NCI-H460 (cell line): Measurements from ENCODE around the gene CPNE1. TPM values are rescaled to one million over a fixed set of nuclear protein-coding genes. Genes with fewer than 3 reads are reported as not detected.

ENCODE experiments used
- DNase-seq: peaks from one replicate; pipeline ENCODE4 v3.0.0-alpha.2; 2016; ENCODE audit warnings: low read depth; ENCODE audit errors: extremely low read depth
- total RNA-seq: library from RNA; depleted of rRNA; stranded (reverse); fragments of >200 nt; shearing (Covaris generic); gene quantifications from 2 replicates; pipeline ENCODE4 v1.2.3, GENCODE V29; 2014

CPNE1 gene
- total RNA-seq, 1 experiment from 2014 or later: 109 TPM

DNA sequence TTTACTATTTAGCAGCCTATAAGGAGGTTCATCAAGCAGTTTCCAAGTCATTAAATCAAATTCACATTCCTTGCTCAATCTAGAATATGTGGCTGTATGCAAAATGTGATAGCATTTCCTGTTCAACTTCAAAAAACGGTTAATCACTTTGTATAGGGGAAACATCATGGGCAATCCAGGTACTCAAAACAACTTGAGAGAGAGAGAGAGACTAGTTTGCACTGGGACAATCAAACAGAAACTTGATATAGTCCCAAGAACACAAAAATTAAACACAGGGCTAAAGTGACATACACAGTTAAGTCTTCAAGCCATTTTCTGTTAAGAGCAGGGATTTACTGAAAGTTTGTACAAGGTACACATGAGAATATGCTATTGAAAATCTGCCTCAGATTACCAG is 7.4 kb downstream of the CPNE1 start:
- no peak for DNase-seq

DNA sequence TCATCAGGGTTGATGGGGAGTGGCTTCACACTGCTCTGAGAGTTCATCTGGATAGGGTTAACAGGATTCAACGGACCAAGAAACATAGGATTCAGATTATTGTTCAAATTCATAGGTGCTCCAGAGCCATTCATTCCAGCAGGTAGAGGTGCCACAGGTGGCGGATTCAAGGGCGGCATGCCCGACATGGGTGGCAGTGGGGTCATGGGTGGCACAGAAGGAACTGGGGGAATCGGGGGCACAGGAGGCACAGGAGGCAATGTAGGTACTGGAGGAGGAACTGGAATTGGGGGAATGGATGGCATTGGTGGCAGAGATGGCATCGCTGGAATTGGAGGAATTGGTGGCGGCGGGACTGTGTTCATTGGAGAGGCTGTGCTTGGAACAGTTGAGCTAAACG is 10.3 kb downstream of the CPNE1 start:
- no peak for DNase-seq

DNA sequence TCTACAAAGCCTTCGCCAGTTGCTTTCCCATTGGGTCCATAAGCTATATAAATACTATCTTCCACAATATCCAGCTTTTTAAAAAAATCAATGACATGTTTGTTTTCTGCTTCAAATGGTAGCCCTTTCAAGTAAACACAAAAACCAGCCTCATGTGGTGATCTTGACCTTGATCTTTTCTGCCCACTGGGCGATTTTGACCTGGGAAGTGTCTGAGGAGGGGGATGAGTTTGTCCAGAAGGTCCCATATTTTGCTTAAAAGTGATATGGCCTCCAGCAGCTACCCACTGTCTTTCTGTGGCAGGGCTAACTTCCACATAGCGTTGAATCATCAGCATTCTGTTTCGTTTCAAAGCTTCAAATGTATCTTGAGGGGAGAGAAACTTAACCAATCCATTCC is 10.8 kb downstream of the CPNE1 start:
- no peak for DNase-seq

DNA sequence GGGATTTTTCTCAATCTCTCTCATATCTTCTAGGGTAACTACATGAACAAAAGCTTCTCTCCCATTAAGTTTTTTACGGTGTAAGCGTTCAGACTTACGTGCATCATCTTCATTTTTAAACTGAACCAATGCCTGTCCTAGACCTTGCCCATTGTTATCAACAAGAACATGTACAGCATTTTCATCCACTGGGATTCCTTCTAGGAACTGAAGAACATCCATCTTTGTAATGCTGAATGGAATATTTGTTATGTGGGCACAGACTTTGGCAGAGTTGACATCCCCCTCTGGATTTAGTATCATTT is 11.3 kb downstream of the CPNE1 start:
- DNase-seq: no peak

DNA sequence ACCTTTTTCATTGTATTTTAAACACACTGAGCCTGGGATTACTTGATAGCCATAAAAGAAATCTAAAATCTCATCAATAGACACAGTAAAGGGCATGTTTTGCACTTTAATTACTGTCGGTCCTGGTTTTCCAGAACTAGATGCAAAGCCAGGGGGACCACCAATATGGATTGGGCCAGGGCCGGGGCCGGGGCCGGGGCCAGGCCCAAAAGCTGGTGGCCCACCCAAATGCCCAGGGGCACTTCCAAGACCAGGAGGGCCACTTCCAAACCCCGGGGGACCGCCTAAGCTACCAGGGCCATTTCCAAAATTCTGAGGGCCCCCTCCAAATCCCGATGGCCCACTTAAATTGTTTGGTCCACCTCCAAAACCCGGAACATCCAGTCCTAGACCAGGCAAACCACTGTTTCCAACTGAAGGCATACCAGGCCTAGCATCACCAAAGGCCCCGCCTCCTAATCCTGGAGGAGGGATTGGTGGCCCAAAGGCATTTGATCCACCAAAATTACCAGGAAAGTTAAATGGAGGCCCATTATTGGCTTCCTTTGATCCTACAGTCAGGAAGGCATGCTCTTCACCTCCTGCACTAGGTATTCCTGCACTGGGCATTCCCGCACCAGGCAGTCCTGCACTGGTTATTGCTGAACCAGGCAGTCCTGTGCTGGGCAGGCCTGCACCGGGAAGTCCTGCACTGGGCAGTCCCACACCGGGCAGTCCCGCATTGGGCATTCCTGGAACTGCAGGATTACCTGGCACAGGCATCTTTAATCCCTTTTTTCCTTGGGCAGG is 11.9 kb downstream of the CPNE1 start:
- no peak for DNase-seq

DNA sequence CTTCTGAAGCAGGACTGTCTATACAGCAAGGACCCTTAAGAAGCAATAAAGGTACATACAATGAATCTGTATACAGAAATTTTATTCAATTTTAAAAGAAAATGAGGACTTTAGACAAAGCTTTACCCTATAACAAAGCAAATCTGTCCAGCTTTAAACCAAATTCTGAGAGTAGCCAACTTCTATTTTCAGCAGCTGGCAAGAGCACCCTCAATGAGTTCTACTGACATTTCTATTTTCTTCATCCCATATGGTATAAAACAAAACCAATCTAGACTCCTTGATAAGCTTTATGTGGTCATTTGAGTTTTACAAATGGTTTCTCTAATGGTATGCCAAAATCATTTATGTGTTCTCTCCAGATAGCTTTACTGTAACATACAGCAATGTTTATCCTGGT is 12.7 kb downstream of the CPNE1 start:
- no peak for DNase-seq

DNA sequence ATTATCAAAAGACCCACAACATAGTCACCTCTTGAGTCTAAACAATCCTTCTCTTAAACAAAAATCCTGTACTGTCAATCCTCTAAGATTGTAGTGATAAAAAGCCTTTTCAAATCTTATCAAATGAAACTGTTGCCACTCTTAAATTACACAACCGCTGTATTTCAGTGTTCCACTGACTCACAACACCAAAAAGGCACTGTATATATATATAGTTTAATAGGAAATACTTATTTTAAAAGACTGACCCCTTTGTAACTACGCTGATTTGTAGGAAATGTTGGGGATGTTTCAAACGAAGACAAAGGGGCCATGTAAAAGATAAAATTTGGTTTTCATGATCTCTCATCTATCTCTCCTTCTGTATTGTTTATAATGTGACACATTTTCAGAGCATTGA is 14.1 kb downstream of the CPNE1 start:
- no peak for DNase-seq

DNA sequence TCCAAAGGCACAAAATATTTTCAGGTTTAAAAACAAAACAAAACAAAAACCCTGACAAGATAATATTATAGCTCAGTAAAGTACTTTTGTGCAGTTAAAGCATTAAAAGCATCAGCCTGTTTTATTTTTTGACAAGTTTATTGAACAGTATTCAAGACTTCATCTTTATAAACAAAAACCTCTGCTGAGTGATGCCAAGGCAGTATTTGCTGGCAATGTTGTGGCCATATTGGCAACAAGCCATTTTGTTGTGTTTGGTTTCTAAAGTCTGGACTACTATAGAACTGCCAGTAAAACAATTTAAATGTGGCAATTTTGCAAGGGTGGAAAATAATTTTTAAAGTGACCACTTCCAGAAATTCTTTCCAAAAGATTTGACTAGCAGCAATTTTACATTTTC is 15.9 kb downstream of the CPNE1 start:
- DNase-seq: no peak

DNA sequence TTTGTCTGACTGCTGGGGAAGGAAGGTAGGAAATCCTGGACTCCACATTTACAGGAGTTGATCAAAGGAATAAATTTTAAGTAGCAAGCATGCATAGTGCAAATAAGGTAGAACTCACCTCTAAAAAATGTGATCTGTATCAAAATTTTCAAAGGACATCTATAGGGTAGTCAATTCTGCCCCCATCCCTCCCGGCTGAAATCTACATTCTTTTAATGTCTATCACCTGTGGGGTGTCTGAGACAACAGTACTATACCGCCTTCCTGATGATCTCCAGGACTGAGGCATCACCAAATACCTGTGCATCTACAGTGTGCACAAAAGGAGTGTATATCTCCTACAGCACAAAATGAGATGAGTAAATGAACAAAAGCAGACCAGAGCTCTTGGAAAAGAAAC is 19.9 kb downstream of the CPNE1 start:
- no peak for DNase-seq

DNA sequence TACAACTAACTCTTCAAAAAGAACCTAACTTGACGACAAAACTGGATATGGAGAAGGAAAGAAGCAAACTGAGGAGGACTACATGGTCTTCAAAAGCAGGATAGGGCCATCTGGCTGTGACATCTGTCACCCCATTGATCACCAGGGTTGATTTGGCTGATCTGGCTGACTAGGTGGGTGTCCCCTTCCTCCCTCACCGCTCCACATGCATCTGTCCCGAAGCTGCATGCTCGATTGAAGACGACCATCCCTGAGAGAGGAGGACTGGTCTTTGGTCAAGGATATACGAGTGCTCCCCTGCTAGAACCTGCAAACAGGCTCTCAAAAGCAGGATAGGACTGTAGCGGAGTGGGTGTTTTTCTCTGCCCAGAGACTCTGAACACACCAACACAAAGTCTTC is 21.7 kb downstream of the CPNE1 start:
- DNase-seq: no peak

DNA sequence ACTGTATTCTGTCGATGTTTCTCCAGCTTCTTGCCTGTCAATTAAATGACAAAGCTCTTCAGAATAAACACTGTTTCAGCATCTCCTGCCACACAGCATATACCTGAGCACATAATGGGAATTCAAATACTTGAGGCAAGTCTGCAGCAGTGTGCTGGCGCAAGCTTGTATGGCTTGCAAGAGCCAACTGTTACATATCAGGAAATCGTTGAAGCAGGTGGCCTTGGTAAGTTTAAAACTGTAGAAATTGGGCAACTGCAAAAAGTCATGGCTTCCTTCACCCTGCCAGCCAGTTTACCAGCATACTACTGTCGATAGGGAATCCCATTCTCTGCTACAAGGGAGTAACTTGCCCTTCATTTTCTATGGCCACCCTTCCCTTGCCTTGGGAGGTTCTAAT is 23.0 kb downstream of the CPNE1 start:
- no peak for DNase-seq

DNA sequence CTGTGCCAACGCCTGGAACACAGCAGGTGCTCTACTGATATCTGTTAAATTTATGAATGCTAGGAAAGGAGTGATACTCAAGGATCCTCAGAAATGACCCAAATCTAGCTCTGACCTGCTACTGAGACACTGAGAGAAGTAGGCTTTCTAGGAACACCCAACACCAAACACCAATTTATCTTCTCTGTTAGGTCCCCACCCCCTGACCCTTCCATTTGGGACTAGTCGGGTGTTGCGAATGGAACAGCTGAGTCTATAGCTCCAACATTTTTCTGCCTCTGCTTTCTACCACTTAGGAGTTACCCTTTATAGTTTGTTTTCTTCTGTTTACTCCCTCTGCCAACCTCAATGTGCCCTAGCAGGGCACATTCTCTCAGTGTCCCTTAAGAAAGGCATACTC is 24.0 kb downstream of the CPNE1 start:
- DNase-seq: no peak

DNA sequence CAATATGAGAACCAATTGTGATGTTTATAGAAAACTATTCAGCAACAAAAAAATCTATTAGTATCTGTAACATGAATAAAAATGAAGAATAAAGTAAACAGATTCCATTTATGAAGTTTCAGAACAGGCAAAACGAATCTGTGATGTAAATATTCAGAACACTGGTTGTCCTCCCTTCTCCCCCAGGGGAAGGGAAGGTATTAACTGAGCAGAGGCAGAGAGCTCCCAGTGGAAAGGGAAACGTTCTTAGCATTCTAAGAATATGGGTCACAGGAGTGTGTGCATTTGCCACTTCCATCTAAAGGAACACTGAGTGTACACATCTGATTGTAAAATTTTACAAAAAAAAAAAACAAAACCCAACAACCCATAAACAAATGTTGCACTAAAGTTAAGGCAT is 25.9 kb downstream of the CPNE1 start:
- no peak for DNase-seq

DNA sequence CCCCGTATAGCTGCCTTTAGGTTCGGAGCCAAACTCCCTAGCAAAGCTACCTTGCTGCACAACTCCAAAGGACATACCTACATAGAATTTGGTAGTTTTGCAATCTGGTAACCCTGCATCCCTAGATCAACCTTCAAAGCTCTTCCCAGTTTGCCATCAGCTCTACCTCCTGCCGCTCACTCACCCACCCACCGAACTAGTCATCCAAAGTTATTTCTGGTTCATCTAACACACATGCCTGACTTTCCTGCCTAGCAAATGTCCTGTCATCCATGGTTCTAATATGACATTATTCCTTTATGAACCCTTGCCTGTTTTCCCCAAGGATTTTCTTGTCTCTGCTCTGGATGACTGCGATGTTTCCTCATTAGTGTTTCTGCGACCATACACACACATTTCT is 27.4 kb downstream of the CPNE1 start:
- DNase-seq: no peak

DNA sequence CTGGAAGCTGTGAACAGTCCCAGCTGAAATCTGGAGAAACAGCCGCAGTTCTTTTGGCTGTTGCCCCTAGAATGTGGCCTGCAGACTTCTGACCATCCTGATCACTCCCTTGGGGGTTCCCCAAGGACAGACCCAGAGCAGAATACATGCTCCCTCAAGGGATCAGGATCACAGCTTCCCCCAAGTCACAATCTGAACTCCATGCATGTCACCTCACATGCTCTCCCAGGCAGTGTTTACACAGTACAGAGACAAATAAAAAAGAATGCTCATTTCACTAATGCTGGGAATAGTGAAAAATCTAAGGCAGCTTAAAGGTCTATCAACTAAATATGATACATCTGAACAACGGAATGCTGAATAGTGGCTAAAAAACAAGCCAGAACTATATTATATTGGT is 28.6 kb downstream of the CPNE1 start:
- no peak for DNase-seq

DNA sequence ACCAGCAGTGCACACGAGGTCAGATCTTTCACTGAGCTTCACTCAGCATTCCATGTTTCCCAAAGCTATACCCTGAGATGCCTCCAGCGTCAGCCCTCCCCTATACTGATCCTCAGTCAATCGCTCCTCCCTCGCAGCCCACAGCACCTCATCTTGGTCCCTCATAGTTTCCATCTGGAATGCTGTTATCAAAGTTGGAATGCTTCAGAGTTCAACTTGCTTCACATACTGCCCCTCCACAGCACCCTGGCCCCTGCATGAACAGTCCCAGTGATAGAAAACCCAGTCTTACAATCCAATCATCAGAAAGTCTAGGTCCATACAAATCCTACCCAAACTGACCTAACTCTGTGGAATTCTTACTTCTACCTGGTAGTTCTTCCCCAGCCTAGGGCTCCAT is 29.0 kb downstream of the CPNE1 start:
- no peak for DNase-seq

DNA sequence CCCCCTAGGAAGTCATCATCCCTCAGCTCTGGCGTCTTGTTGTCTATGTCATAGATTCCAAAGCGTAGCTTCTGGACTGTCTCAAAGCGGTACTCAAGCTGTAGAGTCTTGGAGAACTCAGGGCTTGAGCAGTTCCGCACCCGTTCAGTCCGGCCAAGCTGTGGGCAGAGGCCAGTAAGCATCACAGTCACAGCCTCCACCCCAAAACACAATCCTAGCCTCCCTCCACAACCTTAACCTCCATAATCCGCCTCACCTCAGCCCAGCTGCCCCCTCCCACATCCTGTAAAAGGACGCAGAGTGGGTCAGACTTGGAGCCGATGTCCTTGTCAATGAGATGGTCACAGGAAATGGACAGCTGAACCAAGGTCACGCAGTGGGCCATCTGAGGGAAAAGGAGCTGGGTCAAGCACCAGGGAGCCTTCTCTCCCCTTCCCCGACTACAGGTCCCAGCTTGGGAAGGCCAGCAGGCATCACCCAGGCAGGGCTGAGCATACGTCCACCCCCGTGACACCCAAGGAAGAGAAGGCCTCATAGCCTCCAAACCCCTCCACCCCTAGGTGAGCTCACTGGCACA is 32.1 kb downstream of the CPNE1 start:
- no peak for DNase-seq

DNA sequence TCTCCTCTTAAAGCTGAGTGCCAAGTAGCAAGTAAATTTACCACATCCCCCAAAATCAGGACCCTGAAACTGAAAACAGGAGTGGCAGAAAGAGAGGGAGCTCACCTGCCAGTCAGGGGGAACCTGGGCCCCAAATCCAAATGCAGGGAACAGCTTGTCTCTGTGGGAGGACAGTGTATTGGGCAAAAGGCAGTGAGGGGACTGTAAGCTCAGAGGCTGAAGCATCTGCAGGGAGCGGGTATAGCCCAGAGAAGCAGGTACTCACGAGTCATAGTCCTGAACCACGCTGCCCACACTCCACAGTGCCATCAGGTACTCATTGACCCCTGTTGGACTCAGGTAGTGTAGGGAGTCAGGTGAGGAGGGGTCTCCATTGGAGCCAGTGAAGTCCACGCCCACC is 34.1 kb downstream of the CPNE1 start:
- no peak for DNase-seq

DNA sequence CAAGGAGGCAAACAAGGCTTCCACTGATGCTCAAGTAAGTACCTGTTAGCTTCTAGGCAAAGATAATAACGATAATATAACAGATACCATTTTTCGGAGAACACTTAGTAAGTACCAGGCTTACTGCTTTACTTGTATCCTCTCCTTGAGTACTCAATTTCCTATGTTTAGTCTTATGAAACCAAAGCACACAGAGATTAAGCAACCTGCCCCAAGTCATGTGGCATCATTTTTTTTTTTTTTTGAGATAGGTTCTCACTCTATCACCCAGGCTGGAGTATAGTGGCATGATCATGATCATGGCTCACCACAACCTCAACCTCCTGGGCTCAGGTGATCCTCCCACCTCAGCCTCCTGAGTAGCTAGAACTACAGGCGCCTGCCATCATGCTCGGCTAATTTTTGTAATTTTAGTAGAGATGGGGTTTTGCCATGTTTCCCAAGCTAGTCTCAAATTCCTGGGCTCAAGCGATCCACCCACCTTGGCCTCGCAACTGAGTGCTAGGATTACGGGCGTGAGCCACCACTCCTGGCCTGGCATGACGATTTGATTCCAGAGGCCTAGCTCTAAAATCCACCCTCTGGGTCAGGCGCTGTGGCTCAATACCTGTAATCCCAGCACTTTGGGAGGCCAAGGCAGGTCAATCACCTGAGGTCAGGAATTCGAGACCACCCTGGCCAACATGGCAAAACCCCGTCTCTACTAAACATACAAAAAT is 35.1 kb downstream of the CPNE1 start:
- DNase-seq: no peak

DNA sequence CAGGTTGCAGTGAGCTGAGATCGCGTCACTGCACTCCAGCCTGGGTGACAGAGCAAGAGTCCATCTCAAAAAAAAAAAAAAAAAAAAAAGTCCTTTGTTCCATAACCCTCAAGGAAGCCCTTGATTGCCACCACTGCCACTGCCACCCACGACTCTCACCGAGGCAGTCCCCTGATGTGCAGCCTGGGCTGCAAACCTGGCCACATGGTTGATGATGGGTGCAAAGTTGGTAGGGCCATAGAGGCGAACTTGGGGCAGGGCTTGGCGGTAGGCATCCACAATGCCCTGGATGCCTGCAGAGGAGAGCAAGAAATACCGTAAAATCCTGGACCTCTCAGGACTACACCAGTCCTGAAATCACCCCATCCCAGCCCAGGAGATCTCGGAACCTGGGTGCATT is 37.6 kb downstream of the CPNE1 start:
- no peak for DNase-seq

DNA sequence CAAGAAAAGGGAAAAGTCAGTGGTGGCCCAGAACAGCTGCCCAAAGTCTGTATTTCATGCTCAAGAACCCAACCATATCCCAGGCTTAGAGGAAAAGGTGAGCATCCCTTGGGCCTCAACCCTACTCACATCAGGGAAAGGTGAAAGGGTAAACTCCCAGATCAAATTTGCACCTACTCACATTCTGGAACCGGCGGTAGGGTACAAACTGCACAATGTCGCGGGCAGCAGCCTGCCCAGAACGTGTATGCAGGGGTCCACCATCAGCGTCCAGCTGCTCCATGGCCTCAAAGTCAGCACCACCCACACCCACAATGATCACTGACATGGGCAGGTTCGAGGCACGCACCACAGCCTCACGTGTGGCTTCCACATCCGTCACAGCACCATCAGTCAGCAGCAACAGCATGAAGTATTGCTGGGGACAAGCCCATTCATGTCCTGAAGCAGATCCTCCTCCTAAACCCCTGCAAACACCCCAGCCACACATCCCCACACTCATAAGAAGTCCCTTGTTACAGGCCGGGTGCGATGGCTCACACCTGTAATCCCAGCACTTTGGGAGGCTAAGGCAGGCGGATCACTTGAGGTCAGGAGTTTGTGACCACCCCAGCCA is 38.2 kb downstream of the CPNE1 start:
- DNase-seq: no peak
